GM18867 (cell line): ENCODE data around the gene PTPN14.
"Not testable (repeated sequence)": the region's sequence is repeated elsewhere in the genome, so short reads cannot be mapped to it uniquely, and the experiment has no call there.

ENCODE experiments used
- ATAC-seq: cut with Tn5 transposase; IDR thresholded peaks from one replicate; pipeline ENCODE4 v1.9.1; 2021; ENCODE audit warnings: mild to moderate bottlenecking, moderate library complexity; ENCODE audit not compliant: unreplicated experiment

The PTPN14 gene

GRCh38 chr1:214513394-214513793, 38.0 kb downstream of the PTPN14 start:
- ATAC-seq = no peak

- no peak for ATAC-seq
Measured at GRCh38 chr1:214511639-214511998, 39.8 kb downstream of the PTPN14 start.

GRCh38 chr1:214510914-214511638, 40.3 kb downstream of the PTPN14 start:
- no peak for ATAC-seq

- ATAC-seq = no peak
Measured at GRCh38 chr1:214510477-214510876, 40.9 kb downstream of the PTPN14 start.

- ATAC-seq = not testable (repeated sequence)
Measured at GRCh38 chr1:214509622-214510021, 41.8 kb downstream of the PTPN14 start.

GRCh38 chr1:214506972-214507431, 44.4 kb downstream of the PTPN14 start:
- peak; percentile 77 for ATAC-seq

GRCh38 chr1:214505134-214505533, 46.3 kb downstream of the PTPN14 start:
- ATAC-seq = no peak

GRCh38 chr1:214504330-214504729, 47.1 kb downstream of the PTPN14 start:
- ATAC-seq = no peak

GRCh38 chr1:214503553-214503952, 47.8 kb downstream of the PTPN14 start:
- no peak for ATAC-seq

- ATAC-seq = no peak
Measured at GRCh38 chr1:214500340-214501055, 50.9 kb downstream of the PTPN14 start.

- ATAC-seq = no peak
Measured at GRCh38 chr1:214499732-214500131, 51.7 kb downstream of the PTPN14 start.

- ATAC-seq = no peak
Measured at GRCh38 chr1:214498021-214498420, 53.4 kb downstream of the PTPN14 start.

- ATAC-seq = no peak
Measured at GRCh38 chr1:214496126-214496525, 55.3 kb downstream of the PTPN14 start.

GRCh38 chr1:214494706-214495105, 56.7 kb downstream of the PTPN14 start:
- ATAC-seq = no peak

- not testable (repeated sequence) for ATAC-seq
Measured at GRCh38 chr1:214494179-214494578, 57.2 kb downstream of the PTPN14 start.

- no peak for ATAC-seq
Measured at GRCh38 chr1:214493126-214493796, 58.1 kb downstream of the PTPN14 start.

GRCh38 chr1:214492401-214493075, 58.9 kb downstream of the PTPN14 start:
- ATAC-seq = no peak

GRCh38 chr1:214491468-214492146, 59.8 kb downstream of the PTPN14 start:
- ATAC-seq = peak; percentile 80

GRCh38 chr1:214485151-214485550, 66.3 kb downstream of the PTPN14 start:
- ATAC-seq = no peak

GRCh38 chr1:214483180-214483579, 68.2 kb downstream of the PTPN14 start:
- ATAC-seq = not testable (repeated sequence)
